GM21367 (cell line): ENCODE measurements around the gene TULP4.
"Not testable (repeated sequence)": the region's sequence is repeated elsewhere in the genome, so short reads cannot be mapped to it uniquely, and the experiment has no call there.

Experiments
- ATAC-seq: cut with Tn5 transposase; IDR thresholded peaks from one replicate; pipeline ENCODE4 v1.9.1; 2021; ENCODE audit not compliant: unreplicated experiment

The TULP4 gene

GRCh38 chr6:158499601-158500000 is 187.3 kb downstream of the TULP4 start:
- ATAC-seq = no peak

- ATAC-seq = no peak
Measured at GRCh38 chr6:158500016-158500735, 187.9 kb downstream of the TULP4 start.

DNA sequence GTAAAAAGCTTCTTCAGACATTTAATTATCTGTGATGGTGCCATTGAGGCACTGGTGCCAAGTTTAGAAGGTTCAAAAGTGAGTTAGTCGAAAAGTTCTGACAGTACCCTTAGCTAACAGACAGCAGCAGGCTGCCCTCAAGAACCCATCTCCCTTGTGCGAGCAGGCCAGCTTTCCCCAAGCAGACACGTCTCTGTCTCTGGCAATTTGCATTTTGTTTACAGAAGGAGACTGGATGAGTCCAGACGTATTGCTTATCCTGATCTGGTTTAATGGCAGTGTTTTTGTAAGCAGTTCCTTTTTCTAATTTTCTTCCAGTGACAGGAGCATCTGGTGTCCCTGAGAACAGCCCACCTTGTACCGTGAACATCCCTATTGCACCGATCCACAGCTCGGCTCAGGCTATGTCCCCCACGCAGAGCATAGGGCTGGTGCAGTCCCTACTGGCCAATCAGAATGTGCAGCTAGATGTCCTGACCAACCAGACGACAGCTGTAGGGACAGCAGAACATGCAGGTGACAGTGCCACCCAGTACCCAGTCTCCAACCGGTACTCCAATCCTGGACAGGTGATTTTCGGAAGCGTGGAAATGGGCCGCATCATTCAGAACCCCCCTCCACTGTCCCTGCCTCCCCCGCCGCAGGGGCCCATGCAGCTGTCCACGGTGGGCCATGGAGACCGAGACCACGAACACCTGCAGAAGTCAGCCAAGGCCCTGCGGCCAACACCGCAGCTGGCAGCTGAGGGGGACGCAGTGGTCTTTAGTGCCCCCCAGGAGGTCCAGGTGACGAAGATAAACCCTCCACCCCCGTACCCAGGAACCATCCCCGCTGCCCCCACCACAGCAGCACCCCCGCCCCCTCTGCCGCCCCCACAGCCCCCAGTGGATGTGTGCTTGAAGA is 189.3 kb downstream of the TULP4 start:
- no peak for ATAC-seq

- ATAC-seq = no peak
Measured at GRCh38 chr6:158502263-158502950, 190.1 kb downstream of the TULP4 start.

GRCh38 chr6:158503222-158503621 is 191.0 kb downstream of the TULP4 start:
- ATAC-seq = no peak

GRCh38 chr6:158503846-158504245 is 191.6 kb downstream of the TULP4 start:
- ATAC-seq = no peak

DNA sequence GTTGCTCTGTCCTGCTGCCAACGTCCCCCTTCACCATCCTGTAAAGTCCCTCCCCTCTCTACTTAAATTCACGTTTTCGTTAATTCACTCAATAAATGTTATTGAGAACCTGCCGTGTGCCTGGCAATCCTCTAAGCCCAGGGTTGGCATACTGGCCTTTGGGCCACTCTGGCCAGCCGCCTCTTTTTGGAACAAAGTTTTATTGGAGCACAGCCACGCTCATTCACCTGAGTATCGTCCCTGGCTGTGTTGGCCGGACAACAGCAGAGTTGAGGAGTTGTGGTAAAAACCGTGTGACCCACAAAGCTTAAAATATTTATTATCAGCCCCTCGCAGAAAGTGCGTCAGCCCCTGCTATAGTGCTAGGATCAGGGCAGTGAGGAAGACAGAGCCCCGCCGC is 192.9 kb downstream of the TULP4 start:
- ATAC-seq = no peak

DNA sequence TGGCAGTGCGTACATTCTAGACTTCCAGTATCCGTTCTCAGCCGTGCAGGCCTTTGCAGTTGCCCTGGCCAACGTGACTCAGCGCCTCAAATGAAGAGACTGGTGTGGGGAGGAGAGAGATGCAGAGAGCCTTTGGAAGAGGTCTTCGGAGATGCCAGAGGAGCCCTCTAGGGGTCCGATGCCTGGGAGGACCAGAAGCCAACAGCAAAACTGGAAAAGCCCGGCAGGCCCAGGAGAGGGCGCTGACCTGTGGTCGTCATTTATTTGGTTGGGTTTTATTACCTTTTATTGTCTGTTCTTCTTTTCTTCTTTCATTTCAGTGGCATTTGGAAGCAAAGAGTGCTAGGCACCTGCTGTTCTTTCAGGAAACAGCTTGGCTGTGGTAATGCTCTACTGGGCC is 194.3 kb downstream of the TULP4 start:
- ATAC-seq = no peak

DNA sequence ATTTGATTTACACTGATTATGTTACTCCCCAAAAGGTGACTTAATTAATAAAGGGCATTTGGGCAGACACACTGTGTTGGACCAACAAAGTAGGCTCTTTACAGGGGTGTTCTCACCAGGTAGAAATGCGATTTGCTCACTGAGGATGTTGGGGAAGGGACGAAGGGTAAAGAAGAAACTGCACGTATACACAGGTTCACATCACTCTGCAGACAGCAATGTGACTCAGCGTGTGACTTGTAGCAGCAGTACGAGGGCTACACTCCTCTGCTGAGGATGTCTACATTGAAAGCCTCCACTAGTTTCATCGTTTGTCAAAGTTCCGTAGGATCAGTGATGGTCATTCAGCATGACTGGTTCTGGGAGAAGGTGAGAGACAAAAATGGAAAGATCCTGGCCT is 194.9 kb downstream of the TULP4 start:
- no peak for ATAC-seq

- no peak for ATAC-seq
Measured at GRCh38 chr6:158508450-158508849, 196.2 kb downstream of the TULP4 start.

GRCh38 chr6:158509465-158509864 is 197.2 kb downstream of the TULP4 start:
- no peak for ATAC-seq

GRCh38 chr6:158512809-158513208 is 200.5 kb downstream of the TULP4 start:
- no peak for ATAC-seq

DNA sequence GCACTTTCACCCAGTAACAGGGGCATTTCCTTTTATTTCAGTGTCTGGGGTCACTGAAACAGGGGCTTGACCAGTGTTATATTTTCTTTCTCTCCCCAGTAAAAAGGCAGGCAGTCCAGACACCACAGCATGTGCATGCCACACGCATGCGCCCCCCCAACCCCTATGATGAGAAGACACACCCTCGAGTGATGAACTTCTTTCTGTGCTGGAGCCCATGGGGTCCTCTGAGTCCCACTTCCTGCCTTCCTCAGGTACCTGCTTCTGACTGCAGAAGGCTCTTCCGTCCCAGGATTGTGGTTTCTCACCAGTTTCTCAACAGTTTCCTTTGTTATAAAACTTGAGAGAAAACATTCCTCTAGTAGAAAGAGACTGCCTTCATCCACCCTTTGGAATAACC is 201.9 kb downstream of the TULP4 start:
- no peak for ATAC-seq

- no peak for ATAC-seq
Measured at GRCh38 chr6:158514991-158515390, 202.7 kb downstream of the TULP4 start.

- ATAC-seq = no peak
Measured at GRCh38 chr6:158516098-158516497, 203.8 kb downstream of the TULP4 start.

DNA sequence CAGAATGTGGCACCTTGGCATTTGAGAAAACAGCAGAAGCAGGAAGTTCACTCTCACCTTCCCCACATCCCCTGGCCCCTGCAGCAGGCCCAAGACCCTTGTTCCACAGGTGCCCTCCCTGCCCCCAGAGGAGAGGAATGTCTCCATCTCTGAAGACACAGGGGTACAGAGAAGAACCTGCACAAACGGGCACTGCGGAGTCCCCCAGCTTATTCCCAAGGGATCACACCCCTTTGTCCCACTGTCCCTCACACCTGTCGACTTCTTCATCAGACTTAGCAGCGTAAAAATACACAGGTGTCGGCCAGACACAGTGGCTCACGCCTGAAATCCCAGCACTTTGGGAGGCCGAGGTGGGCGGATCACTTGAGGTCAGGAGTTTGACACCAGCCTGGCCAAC is 204.8 kb downstream of the TULP4 start:
- ATAC-seq = no peak

GRCh38 chr6:158517581-158517980 is 205.3 kb downstream of the TULP4 start:
- no peak for ATAC-seq

DNA sequence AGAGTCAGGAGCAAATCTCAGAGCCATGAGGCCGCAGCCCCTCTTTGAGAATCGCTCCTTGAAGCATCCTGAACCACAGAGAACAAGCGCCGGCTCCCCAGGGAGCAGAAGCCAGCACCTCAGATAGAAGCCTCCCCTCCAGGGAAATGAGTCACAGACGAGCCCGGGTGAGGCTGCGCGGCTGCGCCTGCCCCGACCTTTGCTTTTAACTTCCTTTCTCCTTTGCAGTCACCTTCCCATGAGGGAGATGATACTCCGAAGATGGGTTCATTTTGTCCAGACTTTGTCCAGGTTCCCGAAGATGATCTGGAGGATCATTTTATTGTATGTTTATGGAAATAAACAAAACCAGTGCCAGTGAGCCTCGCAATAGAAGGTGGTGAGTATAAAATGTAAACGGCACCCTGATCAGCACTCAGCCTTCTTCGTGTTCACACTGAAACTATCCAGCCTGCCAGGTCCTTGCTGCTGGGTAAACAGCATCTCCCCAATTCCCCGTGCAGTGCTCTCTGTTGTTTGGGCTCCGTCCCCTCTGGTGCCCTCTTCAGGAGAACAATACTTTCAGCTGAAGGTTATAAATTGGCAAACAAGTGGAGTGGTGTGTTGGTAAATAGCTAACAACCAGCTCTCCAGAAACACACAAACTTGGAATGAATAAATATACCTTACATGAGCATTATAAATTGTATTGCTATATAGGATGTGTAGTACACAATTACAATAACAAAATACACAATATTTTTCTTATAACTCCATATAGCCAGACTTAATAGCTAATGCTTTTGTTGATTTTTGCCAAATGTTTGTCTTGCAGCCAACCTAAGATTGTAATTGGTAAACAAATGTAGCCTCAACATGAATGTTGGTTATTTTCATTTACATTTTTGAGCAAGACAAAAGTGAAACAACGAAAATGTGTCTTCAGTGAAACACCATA is 206.2 kb downstream of the TULP4 start:
- peak; percentile 59 for ATAC-seq

DNA sequence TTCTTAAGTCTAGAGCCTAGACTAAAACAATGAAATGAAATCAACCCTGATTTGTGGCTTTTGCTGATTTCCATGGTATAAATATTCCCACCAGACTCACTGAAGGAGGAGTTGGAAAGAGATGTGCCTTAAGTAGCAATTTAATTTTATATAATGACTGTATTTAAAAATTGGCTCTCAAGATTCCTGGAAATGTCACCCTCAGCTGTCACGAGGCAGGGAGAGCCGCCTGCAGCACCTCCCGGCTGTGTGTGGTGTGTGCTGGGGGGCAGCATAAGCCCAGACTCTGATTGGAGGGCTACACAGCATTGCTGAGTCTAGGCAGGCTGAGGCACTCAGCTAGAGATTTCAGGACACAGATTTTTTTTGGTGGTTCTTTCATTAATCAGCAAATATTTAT is 207.0 kb downstream of the TULP4 start:
- no peak for ATAC-seq

DNA sequence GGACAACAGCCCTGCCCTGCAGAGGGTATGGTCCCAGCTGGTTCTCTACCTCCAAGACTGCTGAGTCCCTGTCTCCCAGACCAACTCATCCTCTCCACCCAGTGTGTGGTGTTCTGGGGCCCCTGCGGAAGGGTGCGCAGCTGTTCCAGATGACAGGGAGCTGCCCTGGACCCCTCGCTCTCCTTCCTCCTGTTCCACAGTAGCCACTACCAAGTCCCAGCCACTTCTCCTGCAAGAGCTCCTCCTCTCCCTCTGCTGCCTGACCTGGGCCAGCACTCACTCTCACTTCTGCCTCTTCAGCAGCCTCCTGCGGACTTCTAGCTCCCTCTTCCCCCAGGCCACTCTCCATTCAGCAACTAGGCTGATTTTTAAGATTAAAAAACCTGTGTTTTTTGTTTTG is 207.5 kb downstream of the TULP4 start:
- no peak for ATAC-seq

DNA sequence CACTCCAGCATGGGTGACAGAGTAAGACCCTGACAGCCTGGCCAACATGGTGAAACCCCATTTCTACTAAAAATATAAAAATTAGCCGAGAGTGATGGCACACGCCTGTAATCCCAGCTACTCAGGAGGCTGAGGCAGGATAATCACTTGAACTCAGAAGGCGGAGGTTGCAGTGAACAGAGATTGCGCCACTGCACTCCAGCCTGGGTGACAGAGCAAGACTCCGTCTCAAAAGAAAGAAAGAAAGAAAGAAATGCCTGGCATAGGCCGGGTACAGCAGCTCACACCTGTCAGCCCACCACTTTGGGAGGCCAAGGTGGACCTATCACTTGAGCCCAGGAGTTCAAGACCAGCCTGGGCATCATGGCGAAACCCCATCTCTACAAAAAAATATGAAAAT is 208.7 kb downstream of the TULP4 start:
- ATAC-seq = not testable (repeated sequence)
